SK-N-SH (cell line): ENCODE data around the gene CCL21.

Experiments
- EP300 ChIP-seq, 2 experiments: IDR thresholded peaks; 2 replicates each; pipeline versions ENCODE4 v1.4.0 to v1.6.1; 2012; ENCODE audit warnings: borderline replicate concordance in 1 of 2, low read depth in 1 of 2, low read length in 1 of 2
- EZH2phosphoT487 ChIP-seq: fragments of 200-600 bp; sonication (generic); IDR thresholded peaks from 2 replicates; pipeline ENCODE4 v1.6.1; 2017; ENCODE audit warnings: low read depth, mixed run types, mild to moderate bottlenecking, antibody characterized with exemption, moderate library complexity, borderline replicate concordance
- FOXJ3 ChIP-seq: sonication (generic); formaldehyde crosslinking; IDR thresholded peaks from 2 replicates; pipeline ENCODE4 v1.5.1; 2020; ENCODE audit warnings: mild to moderate bottlenecking, missing genetic modification reagents
- MEF2A ChIP-seq: IDR thresholded peaks from 2 replicates; pipeline ENCODE4 v1.4.0; 2012; ENCODE audit warnings: low read depth, borderline replicate concordance
- MXI1 ChIP-seq: IDR thresholded peaks from 2 replicates; pipeline ENCODE4 v1.6.1; 2012; ENCODE audit warnings: mild to moderate bottlenecking, low read depth, low read length, improper control_type of control experiment
- POLR2AphosphoS5 ChIP-seq: IDR thresholded peaks from 2 replicates; pipeline ENCODE4 v1.6.1; 2012; ENCODE audit warnings: low read depth, low read length
- RCOR1 ChIP-seq: fragments of 150-350 bp; IDR thresholded peaks from 2 replicates; pipeline ENCODE4 v1.6.1; 2017; ENCODE audit warnings: antibody characterized with exemption, low read length
- RFX5 ChIP-seq: IDR thresholded peaks from 2 replicates; pipeline ENCODE4 v1.6.1; 2012; ENCODE audit warnings: mild to moderate bottlenecking, improper control_type of control experiment, low read length
- TAF1 ChIP-seq: IDR thresholded peaks from 2 replicates; pipeline ENCODE4 v1.6.1; 2012; ENCODE audit warnings: low read depth, mild to moderate bottlenecking, low read length, moderate library complexity, borderline replicate concordance
- TCF12 ChIP-seq: IDR thresholded peaks from 2 replicates; pipeline ENCODE4 v1.4.0; 2012
- TEAD4 ChIP-seq: IDR thresholded peaks from 2 replicates; pipeline ENCODE4 v1.4.0; 2012; ENCODE audit warnings: mild to moderate bottlenecking, borderline replicate concordance; ENCODE audit not compliant: insufficient read depth
- TF ChIP-seq, protein P1 (sequence below): fragments of 200-600 bp; sonication (generic); IDR thresholded peaks from 2 replicates; pipeline ENCODE4 v1.6.1; 2017; ENCODE audit warnings: antibody characterized with exemption, mild to moderate bottlenecking, moderate library complexity
- TF ChIP-seq, protein P2 (sequence below): IDR thresholded peaks from 2 replicates; pipeline ENCODE4 v1.4.0; 2012; ENCODE audit warnings: low read depth
- TF ChIP-seq, protein P3 (sequence below): IDR thresholded peaks from 2 replicates; pipeline ENCODE4 v1.6.1; 2012; ENCODE audit warnings: mild to moderate bottlenecking, low read depth, low read length, moderate library complexity

DNA sequence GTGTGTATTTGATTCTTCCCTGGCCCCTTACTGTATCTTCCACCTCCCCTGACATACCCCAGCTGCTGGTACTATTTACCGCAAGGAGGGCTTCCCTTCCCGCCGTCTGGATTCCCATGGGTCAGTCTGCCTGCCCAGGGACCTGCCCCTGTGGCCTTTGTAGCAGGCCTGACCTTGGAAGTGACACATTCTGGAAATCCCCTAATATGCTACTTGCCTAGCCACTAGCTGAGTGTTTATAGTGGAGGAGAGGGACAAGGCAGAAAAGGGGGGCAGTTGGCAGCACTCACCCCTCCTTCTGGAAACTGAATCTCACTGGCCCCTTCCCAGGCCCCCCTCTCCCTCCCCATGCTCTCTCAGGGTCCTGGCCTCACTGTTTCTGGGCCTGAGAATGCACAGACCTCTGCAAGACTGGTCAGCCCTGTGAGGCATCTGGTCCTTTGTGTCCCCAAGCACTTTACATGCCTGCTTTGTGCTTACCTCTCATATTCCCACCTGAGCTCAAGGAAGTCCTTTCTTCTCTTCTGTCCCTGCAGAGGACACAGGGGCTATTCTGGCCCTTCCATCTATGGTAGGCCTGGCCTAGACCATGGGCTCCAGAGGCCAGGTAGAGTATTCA lies 8.2 kb upstream of the CCL21 start:
- no peak for TF ChIP-seq MEF2A
- TF ChIP-seq, protein P1, sequence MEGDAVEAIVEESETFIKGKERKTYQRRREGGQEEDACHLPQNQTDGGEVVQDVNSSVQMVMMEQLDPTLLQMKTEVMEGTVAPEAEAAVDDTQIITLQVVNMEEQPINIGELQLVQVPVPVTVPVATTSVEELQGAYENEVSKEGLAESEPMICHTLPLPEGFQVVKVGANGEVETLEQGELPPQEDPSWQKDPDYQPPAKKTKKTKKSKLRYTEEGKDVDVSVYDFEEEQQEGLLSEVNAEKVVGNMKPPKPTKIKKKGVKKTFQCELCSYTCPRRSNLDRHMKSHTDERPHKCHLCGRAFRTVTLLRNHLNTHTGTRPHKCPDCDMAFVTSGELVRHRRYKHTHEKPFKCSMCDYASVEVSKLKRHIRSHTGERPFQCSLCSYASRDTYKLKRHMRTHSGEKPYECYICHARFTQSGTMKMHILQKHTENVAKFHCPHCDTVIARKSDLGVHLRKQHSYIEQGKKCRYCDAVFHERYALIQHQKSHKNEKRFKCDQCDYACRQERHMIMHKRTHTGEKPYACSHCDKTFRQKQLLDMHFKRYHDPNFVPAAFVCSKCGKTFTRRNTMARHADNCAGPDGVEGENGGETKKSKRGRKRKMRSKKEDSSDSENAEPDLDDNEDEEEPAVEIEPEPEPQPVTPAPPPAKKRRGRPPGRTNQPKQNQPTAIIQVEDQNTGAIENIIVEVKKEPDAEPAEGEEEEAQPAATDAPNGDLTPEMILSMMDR = no peak
- TF ChIP-seq RFX5 = no peak
- TF ChIP-seq TAF1 = no peak
- TF ChIP-seq POLR2AphosphoS5 = no peak
- no peak for TF ChIP-seq RCOR1
- no peak for TF ChIP-seq EZH2phosphoT487
- TF ChIP-seq TCF12 = no peak
- TF ChIP-seq TEAD4 = no peak
- TF ChIP-seq, protein P2, sequence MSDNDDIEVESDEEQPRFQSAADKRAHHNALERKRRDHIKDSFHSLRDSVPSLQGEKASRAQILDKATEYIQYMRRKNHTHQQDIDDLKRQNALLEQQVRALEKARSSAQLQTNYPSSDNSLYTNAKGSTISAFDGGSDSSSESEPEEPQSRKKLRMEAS = no peak
- TF ChIP-seq, protein P3, sequence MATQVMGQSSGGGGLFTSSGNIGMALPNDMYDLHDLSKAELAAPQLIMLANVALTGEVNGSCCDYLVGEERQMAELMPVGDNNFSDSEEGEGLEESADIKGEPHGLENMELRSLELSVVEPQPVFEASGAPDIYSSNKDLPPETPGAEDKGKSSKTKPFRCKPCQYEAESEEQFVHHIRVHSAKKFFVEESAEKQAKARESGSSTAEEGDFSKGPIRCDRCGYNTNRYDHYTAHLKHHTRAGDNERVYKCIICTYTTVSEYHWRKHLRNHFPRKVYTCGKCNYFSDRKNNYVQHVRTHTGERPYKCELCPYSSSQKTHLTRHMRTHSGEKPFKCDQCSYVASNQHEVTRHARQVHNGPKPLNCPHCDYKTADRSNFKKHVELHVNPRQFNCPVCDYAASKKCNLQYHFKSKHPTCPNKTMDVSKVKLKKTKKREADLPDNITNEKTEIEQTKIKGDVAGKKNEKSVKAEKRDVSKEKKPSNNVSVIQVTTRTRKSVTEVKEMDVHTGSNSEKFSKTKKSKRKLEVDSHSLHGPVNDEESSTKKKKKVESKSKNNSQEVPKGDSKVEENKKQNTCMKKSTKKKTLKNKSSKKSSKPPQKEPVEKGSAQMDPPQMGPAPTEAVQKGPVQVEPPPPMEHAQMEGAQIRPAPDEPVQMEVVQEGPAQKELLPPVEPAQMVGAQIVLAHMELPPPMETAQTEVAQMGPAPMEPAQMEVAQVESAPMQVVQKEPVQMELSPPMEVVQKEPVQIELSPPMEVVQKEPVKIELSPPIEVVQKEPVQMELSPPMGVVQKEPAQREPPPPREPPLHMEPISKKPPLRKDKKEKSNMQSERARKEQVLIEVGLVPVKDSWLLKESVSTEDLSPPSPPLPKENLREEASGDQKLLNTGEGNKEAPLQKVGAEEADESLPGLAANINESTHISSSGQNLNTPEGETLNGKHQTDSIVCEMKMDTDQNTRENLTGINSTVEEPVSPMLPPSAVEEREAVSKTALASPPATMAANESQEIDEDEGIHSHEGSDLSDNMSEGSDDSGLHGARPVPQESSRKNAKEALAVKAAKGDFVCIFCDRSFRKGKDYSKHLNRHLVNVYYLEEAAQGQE = no peak
- TF ChIP-seq MXI1 = no peak
- TF ChIP-seq EP300 (IDR thresholded peaks at IDR 0.05; ENCODE audit: borderline replicate concordance in 1 of 2, low read depth in 1 of 2, low read length in 1 of 2) = no peak
- no peak for TF ChIP-seq FOXJ3 (CRISPR knock-in tag)
